A549 (cell line): ENCODE data around the gene KIF9. TPM values are rescaled to one million over a fixed set of nuclear protein-coding genes. Genes with fewer than 3 reads are reported as not detected.

Experiments used
- ATAC-seq, 2 experiments: fragments of 200-7000 bp in 1 of 2; fragments of >200 bp in 1 of 2; cut with Nextera tagmentation in 1 of 2; cut with Tn5 transposase in 1 of 2; 3 replicates each; pipeline versions ENCODE4 v1.8.0 to v1.9.1; 2018 to 2020; ENCODE audit warnings: mild to moderate bottlenecking in 1 of 2, moderate library complexity in 1 of 2
- CTCF ChIA-PET: fragments of 300-600 bp; sonication (Branson Sonifier 250); formaldehyde crosslinking; extraction: SDS; loops from one replicate; lab custom pipeline; 2021; ENCODE audit warnings: antibody characterized with exemption, inconsistent platforms; lab: Yijun Ruan, JAX
- POLR2A ChIA-PET: fragments of 350-600 bp; formaldehyde crosslinking; extraction: SDS; loops from one replicate; lab custom pipeline; 2021; ENCODE audit warnings: antibody characterized with exemption, inconsistent platforms; lab: Yijun Ruan, JAX
- DNase-seq, 2 experiments: peaks; one replicate each; pipeline versions ENCODE4 v3.0.0 to v3.0.0-alpha.2; 2011 to 2016; ENCODE audit warnings: low read depth in 1 of 2, low spot score in 1 of 2
- FAIRE-seq: peaks from 2 replicates; lab custom pipeline; 2011; peaks lifted over from hg19 to GRCh38; lab: Jason Lieb, UNC
- H3K27ac ChIP-seq, 2 experiments: fragments of >200 bp; sonication (Bioruptor Twin); formaldehyde crosslinking; 3 replicates each; pipeline ENCODE4 v1.5.1; 2016 to 2017
- H3K4me1 ChIP-seq: fragments of >200 bp; sonication (Bioruptor Twin); formaldehyde crosslinking; 3 replicates; pipeline ENCODE4 v1.6.1; 2016
- H3K4me2 ChIP-seq: fragments of >200 bp; sonication (Bioruptor Twin); formaldehyde crosslinking; 3 replicates; pipeline ENCODE4 v1.6.1; 2016
- H3K4me3 ChIP-seq: fragments of >200 bp; sonication (Bioruptor Twin); formaldehyde crosslinking; 3 replicates; pipeline ENCODE4 v1.5.1; 2016
- H3K9me3 ChIP-seq: fragments of >200 bp; sonication (Bioruptor Twin); formaldehyde crosslinking; 3 replicates; pipeline ENCODE4 v1.6.1; 2016
- CBX2 ChIP-seq: fragments of 200-600 bp; sonication (generic); IDR thresholded peaks from 2 replicates; pipeline ENCODE4 v1.6.1; 2016; ENCODE audit warnings: low read depth, mild to moderate bottlenecking, borderline replicate concordance
- CEBPB ChIP-seq, 2 experiments: fragments of >200 bp in 1 of 2; sonication (Bioruptor Twin) in 1 of 2; formaldehyde crosslinking in 1 of 2; IDR thresholded peaks; 2 replicates each; pipeline ENCODE4 v1.6.1; 2012 to 2016
- CHD4 ChIP-seq: fragments of 200-600 bp; sonication (generic); IDR thresholded peaks from 2 replicates; pipeline ENCODE4 v1.6.1; 2016; ENCODE audit warnings: antibody characterized with exemption, mild to moderate bottlenecking, borderline replicate concordance
- CTCF ChIP-seq: fragments of >200 bp; sonication (Bioruptor Twin); formaldehyde crosslinking; IDR thresholded peaks from 3 replicates; pipeline ENCODE4 v1.5.1; 2016
- ESRRA ChIP-seq: fragments of 150-350 bp; IDR thresholded peaks from 2 replicates; pipeline ENCODE4 v1.6.1; 2014; ENCODE audit warnings: mild to moderate bottlenecking, low read length, borderline replicate concordance
- HOXA7 ChIP-seq: fragments of 250-450 bp; sonication (Bioruptor Pico); IDR thresholded peaks from 2 replicates; pipeline ENCODE4 v1.5.0; 2020; ENCODE audit warnings: mild to moderate bottlenecking, moderate library complexity
- JUN ChIP-seq, 2 experiments: fragments of >200 bp; sonication (Bioruptor Twin); formaldehyde crosslinking; IDR thresholded peaks; 2 replicates in 1 of 2; 3 replicates in 1 of 2; pipeline ENCODE4 v1.6.1; 2016 to 2017
- MAX ChIP-seq: IDR thresholded peaks from 2 replicates; pipeline ENCODE4 v1.6.1; 2012
- POLR2A ChIP-seq: IDR thresholded peaks from 2 replicates; pipeline ENCODE4 v1.6.1; 2012; ENCODE audit warnings: mild to moderate bottlenecking, low read length
- RCOR1 ChIP-seq: fragments of 150-350 bp; IDR thresholded peaks from 2 replicates; pipeline ENCODE4 v1.6.1; 2014; ENCODE audit warnings: antibody characterized with exemption, low read length, low read depth
- TP53 ChIP-seq: fragments of 250-450 bp; sonication (Bioruptor Pico); IDR thresholded peaks from 2 replicates; pipeline ENCODE4 v1.5.0; 2021; ENCODE audit warnings: mild to moderate bottlenecking, moderate library complexity
- WGBS: methylation state at CpG from one replicate; pipeline ENCODE4 v1.1.6; 2017; ENCODE audit errors: missing lambda C conversion rate; 5-methylcytosine and 5-hydroxymethylcytosine counted together
- polyA plus RNA-seq, 4 experiments: library from polyadenylated mRNA; depleted of rRNA in 3 of 4; stranded (reverse); fragments of >200 nt; fragmentation: RNase III in 1 of 4; extraction: RNeasy Plus Mini Kit Qiagen cat#74134 plus additional on column Dnase treatment in 1 of 4; gene quantifications; 2 replicates in 3 of 4; 3 replicates in 1 of 4; pipeline ENCODE4 v1.2.3, GENCODE V29; 2011 to 2017
- TF ChIP-seq, protein P1 (sequence below): IDR thresholded peaks from 2 replicates; pipeline ENCODE4 v1.6.1; 2012; ENCODE audit warnings: low read depth, borderline replicate concordance

The KIF9 gene
- polyA plus RNA-seq, 2 of the 4 experiments (the other 2 are of a cell fraction): 12.6 to 15.5 TPM

- no peak overlapping the region for H3K27ac ChIP-seq
- POLR2A ChIA-PET: no interaction called here
Measured at GRCh38 chr3:47291158-47291753, 8.7 kb upstream of the KIF9 start.

GRCh38 chr3:47288966-47289910 lies 6.6 kb upstream of the KIF9 start:
- POLR2A ChIA-PET: no interaction called here
- 94% methylated on average over 6 of the region's 6 CpGs for WGBS
- ATAC-seq (no peak), DNase-seq (no peak), FAIRE-seq (no peak)
- TF ChIP-seq JUN (IDR thresholded peaks at IDR 0.05): no peak
- no peak for TF ChIP-seq ESRRA
- TF ChIP-seq HOXA7 (CRISPR knock-in tag): no peak
- TF ChIP-seq, protein P1, sequence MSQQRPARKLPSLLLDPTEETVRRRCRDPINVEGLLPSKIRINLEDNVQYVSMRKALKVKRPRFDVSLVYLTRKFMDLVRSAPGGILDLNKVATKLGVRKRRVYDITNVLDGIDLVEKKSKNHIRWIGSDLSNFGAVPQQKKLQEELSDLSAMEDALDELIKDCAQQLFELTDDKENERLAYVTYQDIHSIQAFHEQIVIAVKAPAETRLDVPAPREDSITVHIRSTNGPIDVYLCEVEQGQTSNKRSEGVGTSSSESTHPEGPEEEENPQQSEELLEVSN: no peak
- TF ChIP-seq MAX: no peak
- CTCF ChIA-PET: interaction anchor here (0.5 to 1.2 kb wide), 2 partner anchors 14 to 122 kb away, joined by 3 to 7 read pairs; no protein-coding TSS in a partner anchor
- peaks cover under 1% of the 10 kb centered on the region; the same call in 1 of the 3 replicates for H3K4me1 ChIP-seq
- no peaks in the 10 kb centered on the region for H3K9me3 ChIP-seq
- H3K4me2 ChIP-seq: no peak overlapping the region
- no peak overlapping the region for H3K4me3 ChIP-seq
- no peak overlapping the region for H3K27ac ChIP-seq

More at GRCh38 chr3:47291158-47291753, 8.7 kb upstream of the KIF9 start:
- H3K9me3 ChIP-seq: no peaks in the 10 kb centered on the region
- H3K4me3 ChIP-seq: no peak overlapping the region
- DNase-seq (no peak), FAIRE-seq (no peak), ATAC-seq (no peak)
- CTCF ChIA-PET: interaction anchor here (0.9 to 1.0 kb wide), 2 partner anchors 36 to 424 kb away, joined by 3 read pairs; no protein-coding TSS in a partner anchor
- 95% methylated on average over 4 of the region's 4 CpGs for WGBS
- no peak overlapping the region for H3K4me2 ChIP-seq
- H3K4me1 ChIP-seq: no peaks in the 10 kb centered on the region
- TF ChIP-seq CHD4: no peak
- TF ChIP-seq RCOR1: no peak
- no peak for TF ChIP-seq CEBPB (IDR thresholded peaks at IDR 0.05)
- TF ChIP-seq JUN (IDR thresholded peaks at IDR 0.05): no peak
- TF ChIP-seq, protein P1: no peak

- no peak for FAIRE-seq
Measured at GRCh38 chr3:47283591-47284364, 1.2 kb upstream of the KIF9 start.

More at GRCh38 chr3:47283591-47284364, 1.2 kb upstream of the KIF9 start:
- no peak; a peak in 1 of 6 replicates for ATAC-seq
- CTCF ChIA-PET: interaction anchor here (0.6 kb wide), 1 partner anchor 334 kb away, joined by 3 read pairs; no protein-coding TSS in a partner anchor
- no peak for TF ChIP-seq TP53
- no peak for TF ChIP-seq POLR2A
- TF ChIP-seq CBX2: no peak
- TF ChIP-seq CTCF: no peak
- TF ChIP-seq, all 56 proteins: peak for 0
- Histone ChIP-seq H3K4me3 (peak overlapping the region; percentile 85), H3K27ac (peak overlapping the region; percentile 91 to 99), H3K9me3 (no peaks in the 10 kb centered on the region), H3K4me2 (peak overlapping the region; percentile 98), H3K4me1 (peaks cover 13% of the 10 kb centered on the region)
- peak in 1 of 2 experiments; percentile 7 for DNase-seq
- WGBS: 49% methylated on average over 10 of the region's 12 CpGs
- POLR2A ChIA-PET: interaction anchor here (1.6 kb wide), 1 partner anchor 97 kb away, joined by 4 read pairs; no protein-coding TSS in a partner anchor
